ENCODE data around the gene CD207.
"Not testable (repeated sequence)": the region's sequence is repeated elsewhere in the genome, so short reads cannot be mapped to it uniquely, and the experiment has no call there.

CD207 gene

GRCh38 chr2:70820499-70820898 is 15.1 kb downstream of the CD207 start, which contains the start of gene CLEC4F:
Gene CLEC4F (minus strand): TSS chr2:70820599. CDS start chr2:70820523, 76 bp downstream.
- no peaks in the 10 kb centered on the region for H3K36me3 Mint-ChIP-seq

DNA sequence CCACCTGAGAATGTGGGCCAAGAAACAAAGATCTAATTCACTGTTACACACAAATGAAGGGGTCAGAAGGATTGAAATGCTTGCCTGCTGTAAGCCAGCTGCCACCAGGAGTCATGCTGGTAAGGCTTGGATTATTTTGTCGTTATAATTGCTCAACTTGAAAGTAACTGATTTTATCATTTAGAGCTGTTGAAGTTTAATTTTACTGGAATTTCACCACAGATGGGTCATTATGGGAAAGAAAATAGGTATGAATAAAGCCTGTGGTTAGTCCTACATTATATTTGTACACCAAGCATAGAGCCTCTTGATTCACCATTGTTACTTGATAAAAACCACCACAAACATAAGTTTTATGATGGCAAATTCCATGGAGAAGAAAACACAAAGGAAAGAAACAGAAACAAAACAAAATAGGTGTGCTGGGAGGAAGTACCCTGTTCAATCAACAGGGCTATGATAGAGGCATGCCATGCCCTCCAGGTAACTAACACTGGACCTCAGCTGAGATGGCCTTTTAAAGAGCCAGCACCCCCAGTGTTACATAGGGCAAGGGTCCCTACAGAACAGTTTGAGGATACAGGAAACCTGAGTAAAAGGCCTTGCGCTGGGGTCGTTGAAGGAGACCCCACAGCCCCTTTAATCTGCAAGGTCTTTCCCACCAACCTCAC is 18.2 kb downstream of the CD207 start:
- peaks cover 37% of the 10 kb centered on the region for H3K27me3 Mint-ChIP-seq
- peaks cover 5% of the 10 kb centered on the region for H3K4me1 Mint-ChIP-seq
- H3K4me3 Mint-ChIP-seq: no peak overlapping the region
- no peaks in the 10 kb centered on the region for H3K9me3 Mint-ChIP-seq
- H3K27ac Mint-ChIP-seq: no peak overlapping the region
- no peak for DNase-seq
- no peaks in the 10 kb centered on the region for H3K36me3 Mint-ChIP-seq
- CTCF ChIA-PET: no interaction called here

More at GRCh38 chr2:70820499-70820898, 15.1 kb downstream of the CD207 start, which contains the start of gene CLEC4F:
- peaks cover 19% of the 10 kb centered on the region for H3K4me1 Mint-ChIP-seq
- no peak within 1 kb of the TSS for H3K4me3 Mint-ChIP-seq
- DNase-seq: no peak
- peaks cover 20% of the 10 kb centered on the region for H3K27me3 Mint-ChIP-seq
- H3K9me3 Mint-ChIP-seq: no peaks in the 10 kb centered on the region
- CTCF ChIA-PET: interaction anchor here (0.6 kb wide), 1 partner anchor 165 kb away, joined by 3 read pairs; no protein-coding TSS in a partner anchor
- H3K27ac Mint-ChIP-seq: no peak within 1 kb of the TSS

DNA sequence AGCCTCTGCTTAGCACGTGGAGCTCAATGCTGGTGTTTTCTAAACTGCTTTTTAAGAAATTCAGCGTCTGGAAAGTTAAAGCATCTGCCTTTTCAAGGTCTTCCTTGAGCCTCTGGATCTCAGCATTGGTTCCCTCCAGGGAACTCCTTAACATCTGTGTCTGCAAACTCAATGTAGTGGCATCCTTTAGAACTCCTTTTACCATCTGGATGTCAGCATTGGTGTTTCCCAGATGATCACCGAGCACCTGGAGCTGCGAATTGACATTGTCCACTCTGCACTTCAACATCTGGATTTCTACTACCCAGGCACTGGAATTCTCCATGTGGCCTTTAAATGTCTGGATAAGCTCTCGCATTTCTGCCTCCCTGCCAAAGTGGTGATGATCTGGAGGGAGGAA is 18.9 kb downstream of the CD207 start:
- CTCF ChIA-PET: interaction anchor here (0.8 kb wide), 1 partner anchor 54 kb away, joined by 3 read pairs; no protein-coding TSS in a partner anchor
- no peak for DNase-seq
- Mint-ChIP-seq H3K36me3 (no peaks in the 10 kb centered on the region), H3K27me3 (peaks cover 41% of the 10 kb centered on the region), H3K4me1 (peaks cover 4% of the 10 kb centered on the region), H3K27ac (no peak overlapping the region), H3K9me3 (no peaks in the 10 kb centered on the region), H3K4me3 (no peak overlapping the region)

- H3K9me3 Mint-ChIP-seq: no peaks in the 10 kb centered on the region
- no peaks in the 10 kb centered on the region for H3K36me3 Mint-ChIP-seq
- H3K27ac Mint-ChIP-seq: no peak overlapping the region
- no peaks in the 10 kb centered on the region for H3K4me1 Mint-ChIP-seq
- no peak for DNase-seq
- CTCF ChIA-PET: interaction anchor here (1.3 kb wide), 1 partner anchor 9 kb away, joined by 3 read pairs; no protein-coding TSS in a partner anchor
- no peak overlapping the region for H3K4me3 Mint-ChIP-seq
- H3K27me3 Mint-ChIP-seq: peaks cover 31% of the 10 kb centered on the region
Measured at GRCh38 chr2:70808983-70809958, 26.3 kb downstream of the CD207 start.

DNA sequence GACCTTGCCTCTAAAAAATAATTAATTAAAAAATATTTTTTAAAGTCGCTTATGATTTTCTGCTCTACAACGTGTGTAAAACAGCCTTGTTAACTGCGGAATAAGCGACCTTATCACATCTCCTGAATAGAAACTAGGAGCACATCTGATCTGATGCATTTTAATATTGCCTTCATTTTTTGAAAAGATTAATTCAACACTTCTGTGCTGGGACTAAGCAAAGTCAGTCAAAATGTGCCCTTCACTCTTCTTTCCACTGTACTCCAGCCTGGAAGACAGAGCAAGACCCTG is 27.8 kb downstream of the CD207 start:
- Mint-ChIP-seq H3K4me3 (no peak overlapping the region), H3K9me3 (no peaks in the 10 kb centered on the region), H3K36me3 (no peaks in the 10 kb centered on the region), H3K27ac (no peak overlapping the region), H3K4me1 (no peaks in the 10 kb centered on the region), H3K27me3 (peaks cover 30% of the 10 kb centered on the region)
- no peak for DNase-seq
- CTCF ChIA-PET: interaction anchor here (1.3 kb wide), 1 partner anchor 18 kb away, joined by 5 read pairs; the partner anchor contains the start of gene FIGLA

DNA sequence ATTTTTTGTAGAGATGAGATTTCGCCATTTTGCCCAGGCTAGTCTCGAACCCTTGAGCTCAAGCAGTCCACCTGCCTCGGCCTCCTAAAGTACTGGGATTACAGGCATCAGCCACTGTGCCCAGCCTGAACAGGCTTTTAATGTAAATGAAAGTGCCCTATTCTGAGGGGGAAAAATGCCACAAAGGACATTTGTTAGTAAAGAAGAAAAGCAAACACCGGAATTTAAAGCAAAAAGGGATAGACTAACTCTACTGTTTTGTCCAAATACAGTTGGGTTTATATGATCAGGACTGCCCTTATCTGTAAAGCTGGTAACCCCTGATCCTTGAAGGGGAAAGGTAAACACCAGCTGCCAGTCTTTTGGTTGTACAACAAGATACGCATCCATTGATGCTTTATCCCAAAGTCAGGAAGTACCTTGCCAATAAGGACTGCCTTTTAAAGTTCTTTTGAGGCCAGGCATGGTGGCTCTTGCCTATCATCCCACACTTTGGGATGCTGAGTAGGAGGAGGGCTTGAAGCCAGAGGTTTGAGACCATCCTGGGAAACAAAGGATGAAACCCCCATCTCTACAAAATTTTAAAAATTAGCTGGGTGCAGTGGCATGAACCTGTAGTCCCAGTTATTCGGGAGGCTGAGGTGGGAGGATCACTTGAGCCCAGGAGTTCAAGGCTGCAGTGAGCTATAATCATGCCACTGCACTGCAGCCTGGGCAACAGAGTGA is 28.4 kb downstream of the CD207 start:
- no peaks in the 10 kb centered on the region for H3K9me3 Mint-ChIP-seq
- no peak for DNase-seq
- no peak overlapping the region for H3K4me3 Mint-ChIP-seq
- peaks cover 26% of the 10 kb centered on the region for H3K27me3 Mint-ChIP-seq
- no peaks in the 10 kb centered on the region for H3K4me1 Mint-ChIP-seq
- H3K36me3 Mint-ChIP-seq: no peaks in the 10 kb centered on the region
- CTCF ChIA-PET: interaction anchor here (1.3 kb wide), 1 partner anchor 18 kb away, joined by 5 read pairs; the partner anchor contains the start of gene FIGLA
- H3K27ac Mint-ChIP-seq: no peak overlapping the region

GRCh38 chr2:70806620-70807019 is 29.0 kb downstream of the CD207 start:
- Mint-ChIP-seq H3K4me3 (no peak overlapping the region), H3K27me3 (peaks cover 24% of the 10 kb centered on the region), H3K4me1 (no peaks in the 10 kb centered on the region), H3K36me3 (no peaks in the 10 kb centered on the region), H3K9me3 (no peaks in the 10 kb centered on the region), H3K27ac (no peak overlapping the region)
- CTCF ChIA-PET: interaction anchor here (0.9 kb wide), 1 partner anchor 142 kb away, joined by 4 read pairs; no protein-coding TSS in a partner anchor
- no peak for DNase-seq

DNA sequence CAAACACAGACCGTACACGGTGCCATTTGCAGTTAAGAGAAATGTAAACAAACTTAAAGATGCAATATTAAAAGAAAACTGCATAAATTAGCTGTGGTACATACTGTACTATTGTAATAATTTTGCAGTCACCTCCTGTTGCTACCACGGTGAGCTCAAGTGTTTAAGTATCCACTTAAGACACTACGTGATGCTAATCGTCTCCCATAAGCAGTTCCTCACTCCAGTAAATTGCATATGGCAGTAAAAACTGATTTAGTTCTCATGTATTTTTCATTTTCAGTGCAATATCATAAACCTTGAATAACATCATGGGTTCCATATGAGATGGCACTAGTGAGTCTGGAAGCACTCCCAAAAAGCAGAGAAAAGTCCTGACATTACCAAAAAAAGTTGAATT is 29.6 kb downstream of the CD207 start:
- Mint-ChIP-seq H3K27me3 (peaks cover 26% of the 10 kb centered on the region), H3K27ac (no peak overlapping the region), H3K9me3 (no peaks in the 10 kb centered on the region), H3K36me3 (no peaks in the 10 kb centered on the region), H3K4me3 (no peak overlapping the region), H3K4me1 (no peaks in the 10 kb centered on the region)
- DNase-seq: no peak
- CTCF ChIA-PET: interaction anchor here (0.9 kb wide), 1 partner anchor 142 kb away, joined by 4 read pairs; no protein-coding TSS in a partner anchor

GRCh38 chr2:70801607-70802263 is 33.9 kb downstream of the CD207 start:
- H3K9me3 Mint-ChIP-seq: peaks cover 3% of the 10 kb centered on the region
- H3K27me3 Mint-ChIP-seq: peaks cover 35% of the 10 kb centered on the region
- H3K4me1 Mint-ChIP-seq: no peaks in the 10 kb centered on the region
- no peak overlapping the region for H3K4me3 Mint-ChIP-seq
- H3K36me3 Mint-ChIP-seq: no peaks in the 10 kb centered on the region
- DNase-seq: no peak
- no peak overlapping the region for H3K27ac Mint-ChIP-seq
- CTCF ChIA-PET: no interaction called here

DNA sequence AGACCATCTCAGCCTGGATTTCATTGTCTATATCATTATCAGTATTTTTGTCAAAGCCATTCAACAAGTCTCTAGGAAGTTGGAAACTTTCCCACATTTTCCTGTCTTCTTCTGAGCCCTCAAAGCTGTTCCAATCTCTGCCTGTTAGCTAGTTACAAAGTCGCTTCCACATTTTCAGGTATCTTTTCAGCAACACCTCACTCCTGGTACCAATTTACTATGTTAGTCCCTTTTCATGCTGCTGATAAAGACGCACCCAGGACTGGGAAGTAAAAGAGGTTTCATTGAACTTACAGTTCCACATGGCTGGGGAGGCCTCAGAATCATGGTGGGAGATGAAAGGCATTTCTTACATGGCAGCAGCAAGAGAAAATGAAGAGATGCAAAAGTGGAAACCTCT is 35.9 kb downstream of the CD207 start:
- Mint-ChIP-seq H3K27me3 (peaks cover 34% of the 10 kb centered on the region), H3K4me3 (no peak overlapping the region)
- CTCF ChIA-PET: no interaction called here

GRCh38 chr2:70797996-70798395 is 37.6 kb downstream of the CD207 start:
- not testable (repeated sequence) for H3K36me3 Mint-ChIP-seq, H3K4me1 Mint-ChIP-seq, DNase-seq, H3K4me3 Mint-ChIP-seq, H3K9me3 Mint-ChIP-seq, H3K27ac Mint-ChIP-seq
- peaks cover 36% of the 10 kb centered on the region for H3K27me3 Mint-ChIP-seq
- CTCF ChIA-PET: interaction anchor here (1.1 to 1.5 kb wide), 3 partner anchors 11 to 64 kb away, joined by 3 to 4 read pairs (median 3); no protein-coding TSS in a partner anchor

More for the DNA sequence above, 35.9 kb downstream of the CD207 start:
- H3K27ac Mint-ChIP-seq: no peak overlapping the region
- H3K36me3 Mint-ChIP-seq: no peaks in the 10 kb centered on the region
- no peak for DNase-seq
- peaks cover 3% of the 10 kb centered on the region for H3K9me3 Mint-ChIP-seq
- H3K4me1 Mint-ChIP-seq: no peaks in the 10 kb centered on the region

- no peak overlapping the region for H3K27ac Mint-ChIP-seq
- peaks cover 38% of the 10 kb centered on the region for H3K27me3 Mint-ChIP-seq
- DNase-seq: no peak
- CTCF ChIA-PET: interaction anchor here (1.5 to 2.4 kb wide), 2 partner anchors 10 to 64 kb away, joined by 4 to 6 read pairs; no protein-coding TSS in a partner anchor
- no peak overlapping the region for H3K4me3 Mint-ChIP-seq
- peaks cover 3% of the 10 kb centered on the region for H3K9me3 Mint-ChIP-seq
- no peaks in the 10 kb centered on the region for H3K4me1 Mint-ChIP-seq
- no peaks in the 10 kb centered on the region for H3K36me3 Mint-ChIP-seq
Measured at GRCh38 chr2:70797506-70797905, 38.1 kb downstream of the CD207 start.

- CTCF ChIA-PET: interaction anchor here (1.4 to 2.4 kb wide), 4 partner anchors 9 to 75 kb away, joined by 3 to 6 read pairs (median 5); no protein-coding TSS in a partner anchor
- Mint-ChIP-seq H3K27me3 (peaks cover 46% of the 10 kb centered on the region), H3K4me3 (no peak overlapping the region), H3K4me1 (no peaks in the 10 kb centered on the region), H3K9me3 (peaks cover 3% of the 10 kb centered on the region), H3K36me3 (no peaks in the 10 kb centered on the region), H3K27ac (no peak overlapping the region)
- DNase-seq: no peak
Measured at GRCh38 chr2:70796262-70796661, 39.4 kb downstream of the CD207 start.
